ENCODE data around the gene EZR. TPM values are rescaled to one million over a fixed set of nuclear protein-coding genes. Genes with fewer than 3 reads are reported as not detected.
A peak's percentile ranks its signal among the peaks of the same experiment; 100 is the strongest.

EZR gene
- polyA plus RNA-seq, 3 donors, result 68.1 to 95.8 (median 86.3) TPM

DNA sequence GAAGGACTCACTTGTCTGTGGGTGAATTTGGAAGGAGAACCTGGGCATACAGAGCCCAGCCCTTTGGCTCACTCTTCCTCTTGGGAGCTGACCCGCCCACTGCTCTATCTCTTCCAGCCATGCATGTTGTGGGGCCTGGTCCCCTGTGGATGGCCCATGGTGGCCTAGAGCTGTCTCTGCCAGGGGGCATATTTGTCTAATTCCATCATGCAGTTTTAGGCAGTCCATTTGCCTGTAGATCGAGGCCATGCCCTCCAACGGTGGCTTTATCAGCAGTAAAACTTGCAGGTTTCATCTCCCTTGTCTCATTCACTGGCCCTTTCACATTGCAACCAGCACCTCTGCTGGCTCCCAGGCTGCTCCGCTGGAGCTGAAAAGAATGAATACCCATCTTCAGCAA lies 12.9 kb upstream of the EZR start:
- H3K27ac Mint-ChIP-seq, result peak overlapping the region in 1 of 7 donors; percentile 16
- H3K4me1 Mint-ChIP-seq, result peaks cover 15% of the 10 kb centered on the region
- no peak overlapping the region for H2AFZ ChIP-seq (ENCODE audit: insufficient read depth, low read depth, low read length, poor library complexity, severe bottlenecking)
- H4K20me1 ChIP-seq (ENCODE audit: insufficient read depth, low read length), result no peaks in the 10 kb centered on the region
- no peak overlapping the region for H3K4me3 Mint-ChIP-seq
- no peak overlapping the region for H3K4me3 ChIP-seq (replicated peaks in 1 of 3; ENCODE audit: low read depth in 2 of 3, low read length in 3 of 3)
- 91% methylated on average over 3 of the region's 4 CpGs for WGBS (ENCODE audit: insufficient coverage)
- intact Hi-C loops (cut with micrococcal nuclease), result no loop called here
- no peak overlapping the region for H3K9ac ChIP-seq (ENCODE audit: insufficient read depth, low read length, poor library complexity, severe bottlenecking)
- no peaks in the 10 kb centered on the region for H3K27me3 ChIP-seq (ENCODE audit: control insufficient read depth in 2 of 2, insufficient read depth in 2 of 2, low read length in 2 of 2)
- H3K36me3 ChIP-seq (replicated peaks in 1 of 2; ENCODE audit: control insufficient read depth in 1 of 2, insufficient read depth in 2 of 2, low read length in 2 of 2), result no peaks in the 10 kb centered on the region
- TF ChIP-seq, protein P1, sequence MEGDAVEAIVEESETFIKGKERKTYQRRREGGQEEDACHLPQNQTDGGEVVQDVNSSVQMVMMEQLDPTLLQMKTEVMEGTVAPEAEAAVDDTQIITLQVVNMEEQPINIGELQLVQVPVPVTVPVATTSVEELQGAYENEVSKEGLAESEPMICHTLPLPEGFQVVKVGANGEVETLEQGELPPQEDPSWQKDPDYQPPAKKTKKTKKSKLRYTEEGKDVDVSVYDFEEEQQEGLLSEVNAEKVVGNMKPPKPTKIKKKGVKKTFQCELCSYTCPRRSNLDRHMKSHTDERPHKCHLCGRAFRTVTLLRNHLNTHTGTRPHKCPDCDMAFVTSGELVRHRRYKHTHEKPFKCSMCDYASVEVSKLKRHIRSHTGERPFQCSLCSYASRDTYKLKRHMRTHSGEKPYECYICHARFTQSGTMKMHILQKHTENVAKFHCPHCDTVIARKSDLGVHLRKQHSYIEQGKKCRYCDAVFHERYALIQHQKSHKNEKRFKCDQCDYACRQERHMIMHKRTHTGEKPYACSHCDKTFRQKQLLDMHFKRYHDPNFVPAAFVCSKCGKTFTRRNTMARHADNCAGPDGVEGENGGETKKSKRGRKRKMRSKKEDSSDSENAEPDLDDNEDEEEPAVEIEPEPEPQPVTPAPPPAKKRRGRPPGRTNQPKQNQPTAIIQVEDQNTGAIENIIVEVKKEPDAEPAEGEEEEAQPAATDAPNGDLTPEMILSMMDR (IDR thresholded peaks at IDR 0.05), result no peak
- no peaks in the 10 kb centered on the region for H3K79me2 ChIP-seq (ENCODE audit: insufficient read depth, low read length)
- no peak for DNase-seq
- no peaks in the 10 kb centered on the region for H3K9me3 Mint-ChIP-seq
- peaks cover 4 to 6% of the 10 kb centered on the region in 2 donors for H3K4me1 ChIP-seq (ENCODE audit: control insufficient read depth in 1 of 2, insufficient read depth in 2 of 2, low read length in 2 of 2)
- no peaks in the 10 kb centered on the region for H3K9me3 ChIP-seq (replicated peaks in 1 of 2; ENCODE audit: control insufficient read depth in 1 of 2, insufficient read depth in 1 of 2, low read length in 2 of 2)
- no peak overlapping the region for H3K4me2 ChIP-seq (replicated peaks; ENCODE audit: extremely low read depth, low read length, poor library complexity, severe bottlenecking)
- no peak overlapping the region for H3K27ac ChIP-seq (ENCODE audit: low read depth in 1 of 2, low read length in 2 of 2)
- peaks cover 2 to 8% (median 3%) of the 10 kb centered on the region in 3 donors for H3K27me3 Mint-ChIP-seq (ENCODE audit: low read depth in 3 of 3)
- no peaks in the 10 kb centered on the region for H3K36me3 Mint-ChIP-seq

DNA sequence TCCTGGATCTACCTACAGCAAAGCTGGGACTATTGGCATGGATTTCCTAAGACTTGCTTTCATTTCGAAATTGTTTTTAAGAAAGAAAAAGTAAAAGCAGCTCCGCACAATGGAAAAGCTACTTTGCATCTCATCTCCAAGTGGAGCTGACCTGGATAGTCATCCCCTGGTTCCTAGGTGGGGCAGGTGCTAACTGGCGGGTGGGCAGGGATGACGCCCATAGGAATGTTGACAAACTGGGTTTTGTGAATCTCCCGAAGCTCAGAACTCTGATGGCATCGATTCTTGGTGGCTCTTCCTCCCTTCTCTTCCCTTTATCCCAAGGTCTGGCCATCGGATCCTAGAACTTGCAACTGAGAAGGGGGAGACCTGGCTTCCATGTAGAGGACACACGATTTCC lies 12.4 kb upstream of the EZR start:
- no peak for DNase-seq
- Histone ChIP-seq H3K79me2 (ENCODE audit: insufficient read depth, low read length) (no peaks in the 10 kb centered on the region), H3K9ac (ENCODE audit: insufficient read depth, low read length, poor library complexity, severe bottlenecking) (no peak overlapping the region), H3K4me1 (ENCODE audit: control insufficient read depth in 1 of 2, insufficient read depth in 2 of 2, low read length in 2 of 2) (peaks cover 4 to 6% of the 10 kb centered on the region in 2 donors), H3K27ac (ENCODE audit: low read depth in 1 of 2, low read length in 2 of 2) (no peak overlapping the region), H3K36me3 (replicated peaks in 1 of 2; ENCODE audit: control insufficient read depth in 1 of 2, insufficient read depth in 2 of 2, low read length in 2 of 2) (no peaks in the 10 kb centered on the region), H2AFZ (ENCODE audit: insufficient read depth, low read depth, low read length, poor library complexity, severe bottlenecking) (no peak overlapping the region), H4K20me1 (ENCODE audit: insufficient read depth, low read length) (no peaks in the 10 kb centered on the region), H3K4me3 (replicated peaks in 1 of 3; ENCODE audit: low read depth in 2 of 3, low read length in 3 of 3) (no peak overlapping the region), H3K4me2 (replicated peaks; ENCODE audit: extremely low read depth, low read length, poor library complexity, severe bottlenecking) (no peak overlapping the region), H3K27me3 (ENCODE audit: control insufficient read depth in 2 of 2, insufficient read depth in 2 of 2, low read length in 2 of 2) (no peaks in the 10 kb centered on the region), H3K9me3 (replicated peaks in 1 of 2; ENCODE audit: control insufficient read depth in 1 of 2, insufficient read depth in 1 of 2, low read length in 2 of 2) (no peaks in the 10 kb centered on the region)
- Mint-ChIP-seq H3K9me3 (no peaks in the 10 kb centered on the region), H3K4me1 (peaks cover 16% of the 10 kb centered on the region), H3K4me3 (no peak overlapping the region), H3K36me3 (no peaks in the 10 kb centered on the region), H3K27me3 (ENCODE audit: low read depth in 3 of 3) (peaks cover 2 to 9% (median 3%) of the 10 kb centered on the region in 3 donors), H3K27ac (peak overlapping the region in 1 of 7 donors; percentile 82)
- WGBS (ENCODE audit: insufficient coverage), result 100% methylated on average over 1 of the region's 8 CpGs
- TF ChIP-seq, protein P1 (IDR thresholded peaks at IDR 0.05), result no peak
- intact Hi-C loops (cut with micrococcal nuclease), result no loop called here
